ENCODE measurements around the gene OGFOD2. TPM values are rescaled to one million over a fixed set of nuclear protein-coding genes. Genes with fewer than 3 reads are reported as not detected.

OGFOD2 gene
- total and polyA plus RNA-seq, 9 of the 15 experiments (the other 6 are each of a cell fraction or from before 2014, with no cell fraction given), result 1.4 to 111 (median 18.5) TPM

DNA sequence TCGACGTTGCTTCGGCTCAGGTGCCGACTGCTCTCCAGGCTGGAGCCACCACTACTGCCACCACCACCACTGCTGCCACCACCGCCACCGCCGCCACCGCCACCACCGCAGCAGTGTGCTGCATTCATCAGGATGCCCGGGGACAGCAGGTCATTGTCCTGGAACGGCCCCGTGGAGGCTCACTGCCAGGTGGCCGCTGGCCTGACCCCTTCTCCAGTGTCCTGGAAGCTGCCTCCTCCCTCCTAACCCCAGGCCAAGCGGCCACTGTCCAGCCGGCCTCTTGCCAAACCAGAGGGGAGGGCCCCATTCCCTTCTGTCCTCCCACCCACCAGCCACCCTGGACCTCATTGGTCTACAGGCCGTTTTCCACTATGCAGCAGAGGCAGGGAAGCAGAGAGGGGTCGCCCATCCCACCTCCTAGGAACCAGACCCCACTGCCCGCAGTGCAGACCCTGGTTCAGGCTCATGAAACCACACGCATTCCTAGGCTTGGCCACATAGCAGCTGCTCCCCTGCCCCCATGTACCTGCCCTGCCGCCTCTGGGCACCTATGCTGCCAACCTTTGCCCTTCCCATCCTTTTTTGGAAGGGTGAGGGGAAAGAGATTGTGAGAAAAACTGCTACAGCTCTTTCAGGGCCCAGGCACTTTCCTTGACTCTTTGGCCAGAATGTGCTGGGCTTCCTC is 20.6 kb downstream of the OGFOD2 start:
- Histone ChIP-seq H3K79me2 (ENCODE audit: control insufficient read depth, insufficient read depth, low read length) (no peaks in the 10 kb centered on the region), H3K4me1 (replicated peaks in 1 of 2; ENCODE audit: control insufficient read depth in 2 of 2, insufficient read depth in 2 of 2, low read length in 2 of 2) (peaks cover 12 to 48% of the 10 kb centered on the region in 2 experiments), H3K9me1 (ENCODE audit: control insufficient read depth, insufficient read depth, low read length) (no peaks in the 10 kb centered on the region), H3K4me2 (ENCODE audit: insufficient read depth, low read length) (no peak overlapping the region), H4K20me1 (replicated peaks; ENCODE audit: control insufficient read depth, insufficient read depth, low read length) (no peaks in the 10 kb centered on the region), H3K36me3 (ENCODE audit: control insufficient read depth, insufficient read depth, low read length) (no peaks in the 10 kb centered on the region), H3K9ac (ENCODE audit: insufficient read depth in 1 of 2, low read depth in 2 of 2, low read length in 2 of 2) (peak overlapping the region in 1 of 2 experiments; percentile 33; a peak in 1 of 4 replicates), H3K9me3 (replicated peaks; ENCODE audit: control insufficient read depth, insufficient read depth, low read depth, low read length) (no peaks in the 10 kb centered on the region), H3K27ac (ENCODE audit: extremely low read depth, low read depth, low read length) (no peak overlapping the region), H2AFZ (ENCODE audit: low read depth, low read length) (no peak overlapping the region), H3K4me3 (no peak overlapping the region), H3K27me3 (ENCODE audit: control insufficient read depth in 2 of 2, insufficient read depth in 2 of 2, low read length in 2 of 2) (no peaks in the 10 kb centered on the region)
- ChIA-PET CTCF (ENCODE audit: low intra/inter-chr PET ratio) (no interaction called here), POLR2A (no interaction called here)
- no peak for TF ChIP-seq EP400 (IDR thresholded peaks at IDR 0.05)
- TF ChIP-seq ZBTB33 (CRISPR knock-in tag; IDR thresholded peaks at IDR 0.05), result 0 out of 2 replicates have a peak, but pooled peaks have one; percentile 20
- no peak for TF ChIP-seq C11orf30 (IDR thresholded peaks at IDR 0.05; ENCODE audit: low read depth)
- TF ChIP-seq RUNX1 (IDR thresholded peaks at IDR 0.05; ENCODE audit: low read depth), result no peak
- FAIRE-seq (no peak), DNase-seq (ENCODE audit: extremely low read depth in 1 of 4, low spot score in 3 of 4) (no peak), ATAC-seq (no peak)
- no TSS peak for BruUV-seq (replicated peaks)
- in situ Hi-C loops (cut with MboI) (no loop called here), intact Hi-C loops (cut with micrococcal nuclease) (no loop called here)
- WGBS (ENCODE audit: insufficient coverage, low coverage, missing lambda C conversion rate), result 71% methylated on average over 16 of the region's 20 CpGs

Data from K562 (cell line).